Chondrocyte (in vitro differentiated cells): ENCODE results near the gene MAB21L1. TPM values are rescaled to one million over a fixed set of nuclear protein-coding genes. Genes with fewer than 3 reads are reported as not detected.
A peak's percentile ranks its signal among the peaks of the same experiment; 100 is the strongest.

ENCODE experiments used
- DNase-seq: peaks from one replicate; pipeline ENCODE4 v3.0.0; 2021; ENCODE audit warnings: mixed read lengths, low spot score
- H3K27ac Mint-ChIP-seq: one replicate; pipeline ENCODE4 v1.8.0; 2021; ENCODE audit warnings: mild to moderate bottlenecking, moderate library complexity, mixed read lengths; ENCODE audit not compliant: unreplicated experiment
- H3K27me3 Mint-ChIP-seq: 2 replicates; pipeline ENCODE4 v1.8.0; 2021; ENCODE audit warnings: low read depth, mixed read lengths
- H3K36me3 Mint-ChIP-seq: 2 replicates; pipeline ENCODE4 v1.8.0; 2021; ENCODE audit warnings: low read depth, mixed read lengths
- H3K4me1 Mint-ChIP-seq: 2 replicates; pipeline ENCODE4 v1.8.0; 2021; ENCODE audit warnings: low read depth, mild to moderate bottlenecking, mixed read lengths
- H3K4me3 Mint-ChIP-seq: one replicate; pipeline ENCODE4 v1.8.0; 2021; ENCODE audit warnings: mild to moderate bottlenecking, moderate library complexity, mixed read lengths; ENCODE audit not compliant: unreplicated experiment
- H3K9me3 Mint-ChIP-seq: 2 replicates; pipeline ENCODE4 v1.8.0; 2021; ENCODE audit warnings: low read depth, mixed read lengths
- CTCF ChIP-seq: fragments of 200-600 bp; sonication (generic); IDR thresholded peaks from 2 replicates; pipeline ENCODE4 v1.5.0; 2021; ENCODE audit warnings: antibody characterized with exemption, mild to moderate bottlenecking, moderate library complexity
- total RNA-seq: library from RNA; stranded (reverse); gene quantifications from 3 replicates; pipeline ENCODE4 v1.2.1, GENCODE V29; 2021

Gene MAB21L1
- total RNA-seq, 1 donor from 2014 or later: 0.07 TPM

- no peak for TF ChIP-seq CTCF
- H3K4me3 Mint-ChIP-seq: no peak overlapping the region
- H3K36me3 Mint-ChIP-seq: peaks cover 1% of the 10 kb centered on the region
- H3K4me1 Mint-ChIP-seq: peaks cover 24% of the 10 kb centered on the region
- peaks cover 48% of the 10 kb centered on the region for H3K27me3 Mint-ChIP-seq
- no peak for DNase-seq
- H3K9me3 Mint-ChIP-seq: no peaks in the 10 kb centered on the region
- no peak overlapping the region for H3K27ac Mint-ChIP-seq
These were observed 3.9 kb upstream of the MAB21L1 start for GRCh38 chr13:35480346-35480745.

DNA sequence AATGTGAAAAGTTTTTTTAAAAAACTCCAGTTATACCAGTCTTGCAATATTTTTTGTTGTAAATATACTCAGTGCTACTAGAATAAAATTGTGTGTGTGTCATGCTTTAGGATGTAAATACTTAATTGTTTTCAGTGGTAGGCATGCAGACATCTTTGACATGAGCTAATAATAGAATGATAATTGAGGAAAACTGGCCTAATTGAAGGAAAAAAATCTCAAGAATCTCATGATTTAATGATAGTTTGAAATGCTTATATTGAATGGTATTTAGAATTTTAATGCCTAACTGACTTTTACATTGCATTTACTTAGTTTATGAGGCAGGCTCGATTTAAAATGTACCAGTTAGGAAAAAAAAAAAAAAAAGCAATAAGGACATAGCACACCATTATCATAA lies 3.2 kb upstream of the MAB21L1 start:
- Mint-ChIP-seq H3K9me3 (no peaks in the 10 kb centered on the region), H3K4me1 (peaks cover 30% of the 10 kb centered on the region), H3K27me3 (peaks cover 53% of the 10 kb centered on the region), H3K4me3 (no peak overlapping the region), H3K36me3 (peaks cover 1% of the 10 kb centered on the region), H3K27ac (no peak overlapping the region)
- no peak for TF ChIP-seq CTCF
- DNase-seq: no peak

DNA sequence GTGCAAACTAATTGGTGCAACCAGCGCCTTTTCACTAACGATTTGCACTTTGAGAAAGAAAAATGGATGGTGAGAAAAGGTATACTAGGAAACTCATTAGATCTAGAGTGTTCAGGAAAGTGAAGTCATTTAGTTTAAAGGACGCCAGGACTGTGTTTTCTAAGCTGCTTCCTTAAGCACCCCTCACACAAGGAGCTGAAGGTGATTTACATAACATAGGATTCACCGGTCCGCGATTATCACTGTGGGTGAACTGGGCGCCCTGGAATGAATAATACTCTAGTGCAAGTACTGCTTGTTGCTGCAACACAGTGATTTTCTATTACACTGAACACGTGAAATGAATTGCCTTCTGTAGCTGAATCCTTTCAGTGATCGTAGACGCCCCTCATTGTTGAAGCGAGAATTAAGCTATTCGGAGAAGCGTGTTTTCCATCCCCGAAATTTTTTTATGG lies 2.6 kb upstream of the MAB21L1 start:
- DNase-seq: no peak
- Mint-ChIP-seq H3K27ac (no peak overlapping the region), H3K4me1 (peaks cover 33% of the 10 kb centered on the region), H3K9me3 (no peaks in the 10 kb centered on the region), H3K27me3 (peaks cover 57% of the 10 kb centered on the region), H3K36me3 (peaks cover 4% of the 10 kb centered on the region), H3K4me3 (no peak overlapping the region)
- no peak for TF ChIP-seq CTCF

DNA sequence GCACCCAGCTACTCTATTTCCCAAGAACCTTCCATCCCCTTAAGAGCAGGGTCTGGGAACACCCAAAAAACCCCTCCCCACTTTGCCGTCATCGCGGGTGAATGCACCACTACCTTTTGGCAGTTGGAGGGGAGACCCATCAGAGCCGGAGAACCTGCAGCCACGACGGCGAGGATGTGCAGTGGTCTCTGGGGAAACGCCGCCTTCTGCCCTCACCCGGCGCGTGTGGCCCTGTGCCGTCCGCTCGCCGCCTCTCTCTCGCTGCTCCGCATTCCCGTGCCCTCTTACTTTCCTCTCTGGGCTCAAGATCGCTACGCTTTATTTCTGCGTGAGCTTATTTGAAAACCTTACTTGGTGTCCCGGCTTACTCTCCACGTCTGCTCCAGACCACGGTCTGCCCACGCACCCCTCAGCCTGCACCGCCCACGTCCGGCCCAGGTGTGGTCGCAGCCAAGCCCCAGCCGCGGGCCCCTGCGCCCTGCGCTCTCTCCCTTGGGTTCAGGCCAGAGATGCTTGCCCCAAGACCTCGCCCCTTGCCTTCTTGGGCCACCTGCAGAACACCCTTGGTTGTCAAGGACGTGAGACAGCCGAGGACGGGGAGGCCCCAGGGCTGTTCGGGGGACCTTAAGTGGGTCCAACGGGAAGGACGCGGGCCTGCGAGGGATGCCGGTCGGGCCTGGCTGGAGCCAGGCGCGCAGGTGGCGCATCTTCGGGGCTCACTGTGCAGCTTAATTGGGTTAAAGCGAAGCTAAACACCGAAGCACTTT lies 2.0 kb upstream of the MAB21L1 start:
- H3K27me3 Mint-ChIP-seq: peaks cover 57% of the 10 kb centered on the region
- peaks cover 33% of the 10 kb centered on the region for H3K4me1 Mint-ChIP-seq
- no peak overlapping the region for H3K4me3 Mint-ChIP-seq

More for the DNA sequence above, 2.0 kb upstream of the MAB21L1 start:
- Mint-ChIP-seq H3K36me3 (peaks cover 4% of the 10 kb centered on the region), H3K27ac (no peak overlapping the region), H3K9me3 (no peaks in the 10 kb centered on the region)
- TF ChIP-seq CTCF: no peak
- peak; percentile 88 for DNase-seq
